ENCODE data around the gene CHID1. TPM values are rescaled to one million over a fixed set of nuclear protein-coding genes. Genes with fewer than 3 reads are reported as not detected.

CHID1 gene
- total RNA-seq, 1 donor = 48.9 TPM

DNA sequence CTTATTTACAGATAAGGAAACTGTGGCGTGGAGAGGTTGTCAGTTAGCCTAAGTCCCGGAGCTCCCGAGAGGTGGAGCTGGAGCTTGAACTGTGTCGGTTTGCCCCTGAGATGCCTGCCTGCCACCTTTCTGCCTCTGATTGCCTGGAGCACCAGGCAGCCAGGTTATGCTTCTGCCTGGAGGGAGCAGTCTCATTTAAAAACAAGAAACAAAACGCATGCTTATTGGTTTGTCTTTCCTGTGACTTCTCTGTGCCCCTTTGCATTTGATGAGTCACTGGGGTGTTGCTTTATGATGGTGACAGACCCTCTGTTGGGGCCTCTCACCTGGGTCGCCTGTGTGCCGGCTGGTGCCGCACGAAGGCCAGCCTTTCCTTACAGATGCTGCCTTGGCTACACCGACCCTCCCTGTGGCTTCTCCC, 27.2 kb upstream of the CHID1 start:
- Histone ChIP-seq H3K4me3 (ENCODE audit: insufficient read depth, low read length) (no peak overlapping the region), H3K79me2 (ENCODE audit: insufficient read depth, low read length) (peaks cover 89% of the 10 kb centered on the region), H4K20me1 (ENCODE audit: insufficient read depth, low read length) (peaks cover 49% of the 10 kb centered on the region)

DNA sequence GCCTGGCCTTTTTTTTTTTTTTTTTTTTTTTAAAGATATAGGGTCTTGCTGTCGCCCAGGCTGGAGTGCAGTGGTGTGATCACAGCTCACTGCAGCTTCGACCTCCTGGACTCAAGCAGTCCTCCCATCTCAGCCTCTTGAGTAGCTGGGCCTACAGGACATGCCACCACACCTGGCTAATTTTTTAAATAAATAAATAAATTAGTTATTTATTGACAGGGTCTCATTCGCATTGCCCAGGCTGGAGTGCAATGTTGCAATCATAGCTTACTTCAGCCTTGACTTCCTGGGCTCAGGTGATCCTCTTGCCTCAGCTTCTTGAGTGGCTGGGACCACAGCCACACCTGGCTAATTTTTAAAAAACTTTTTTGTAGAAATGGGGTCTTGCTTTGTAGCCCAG, 25.6 kb upstream of the CHID1 start:
- Histone ChIP-seq H2AFZ (ENCODE audit: low read length) (no peak overlapping the region), H3K27me3 (ENCODE audit: insufficient read depth, low read length) (no peaks in the 10 kb centered on the region), H3K27ac (ENCODE audit: low read depth, low read length) (no peak overlapping the region), H3K4me3 (ENCODE audit: insufficient read depth, low read length) (no peak overlapping the region), H3K9me3 (ENCODE audit: low read depth, low read length) (no peaks in the 10 kb centered on the region), H4K20me1 (ENCODE audit: insufficient read depth, low read length) (peaks cover 60% of the 10 kb centered on the region), H3K4me2 (ENCODE audit: insufficient read depth, low read length) (no peak overlapping the region), H3K79me2 (ENCODE audit: insufficient read depth, low read length) (peaks cover 89% of the 10 kb centered on the region), H3K4me1 (ENCODE audit: insufficient read depth, low read length) (peaks cover 17% of the 10 kb centered on the region), H3K36me3 (ENCODE audit: insufficient read depth, low read length) (peaks cover 3% of the 10 kb centered on the region)
- DNase-seq (ENCODE audit: insufficient read length, low spot score, missing footprints) = no peak
- TF ChIP-seq, protein P1, sequence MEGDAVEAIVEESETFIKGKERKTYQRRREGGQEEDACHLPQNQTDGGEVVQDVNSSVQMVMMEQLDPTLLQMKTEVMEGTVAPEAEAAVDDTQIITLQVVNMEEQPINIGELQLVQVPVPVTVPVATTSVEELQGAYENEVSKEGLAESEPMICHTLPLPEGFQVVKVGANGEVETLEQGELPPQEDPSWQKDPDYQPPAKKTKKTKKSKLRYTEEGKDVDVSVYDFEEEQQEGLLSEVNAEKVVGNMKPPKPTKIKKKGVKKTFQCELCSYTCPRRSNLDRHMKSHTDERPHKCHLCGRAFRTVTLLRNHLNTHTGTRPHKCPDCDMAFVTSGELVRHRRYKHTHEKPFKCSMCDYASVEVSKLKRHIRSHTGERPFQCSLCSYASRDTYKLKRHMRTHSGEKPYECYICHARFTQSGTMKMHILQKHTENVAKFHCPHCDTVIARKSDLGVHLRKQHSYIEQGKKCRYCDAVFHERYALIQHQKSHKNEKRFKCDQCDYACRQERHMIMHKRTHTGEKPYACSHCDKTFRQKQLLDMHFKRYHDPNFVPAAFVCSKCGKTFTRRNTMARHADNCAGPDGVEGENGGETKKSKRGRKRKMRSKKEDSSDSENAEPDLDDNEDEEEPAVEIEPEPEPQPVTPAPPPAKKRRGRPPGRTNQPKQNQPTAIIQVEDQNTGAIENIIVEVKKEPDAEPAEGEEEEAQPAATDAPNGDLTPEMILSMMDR (IDR thresholded peaks at IDR 0.05; ENCODE audit: extremely low read depth, low read depth, low read length) = no peak

More for the DNA sequence above, 27.2 kb upstream of the CHID1 start:
- Histone ChIP-seq H3K4me1 (ENCODE audit: insufficient read depth, low read length) (peaks cover 18% of the 10 kb centered on the region), H3K27me3 (ENCODE audit: insufficient read depth, low read length) (no peaks in the 10 kb centered on the region), H2AFZ (ENCODE audit: low read length) (no peak overlapping the region), H3K9me3 (ENCODE audit: low read depth, low read length) (no peaks in the 10 kb centered on the region), H3K4me2 (ENCODE audit: insufficient read depth, low read length) (no peak overlapping the region), H3K27ac (ENCODE audit: low read depth, low read length) (no peak overlapping the region), H3K36me3 (ENCODE audit: insufficient read depth, low read length) (peaks cover 3% of the 10 kb centered on the region)
- no peak for DNase-seq (ENCODE audit: insufficient read length, low spot score, missing footprints)
- TF ChIP-seq, protein P1 (IDR thresholded peaks at IDR 0.05; ENCODE audit: extremely low read depth, low read depth, low read length) = no peak

DNA sequence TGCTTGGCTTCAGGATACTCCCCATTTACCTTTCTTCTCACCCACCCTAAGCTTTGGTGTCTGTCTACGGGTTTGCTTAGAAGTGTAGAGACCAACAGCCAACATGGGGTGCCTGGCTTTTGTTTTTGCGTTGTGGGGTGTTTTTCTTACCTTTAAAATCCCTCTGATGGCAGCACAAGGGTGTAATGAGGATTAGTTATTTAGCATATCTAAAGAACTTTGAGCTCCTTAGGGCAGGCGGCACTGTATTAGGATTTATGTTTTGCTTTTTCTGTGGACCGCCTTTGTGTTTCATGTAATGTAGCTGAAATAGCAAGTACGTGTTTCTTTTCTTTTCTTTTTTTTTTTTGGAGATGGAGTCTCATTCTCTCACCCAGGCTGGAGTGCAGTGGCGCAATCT, 23.9 kb upstream of the CHID1 start:
- Histone ChIP-seq H3K9me3 (ENCODE audit: low read depth, low read length) (no peaks in the 10 kb centered on the region), H2AFZ (ENCODE audit: low read length) (no peak overlapping the region), H3K4me3 (ENCODE audit: insufficient read depth, low read length) (no peak overlapping the region), H3K4me1 (ENCODE audit: insufficient read depth, low read length) (peaks cover 17% of the 10 kb centered on the region), H3K36me3 (ENCODE audit: insufficient read depth, low read length) (peaks cover 3% of the 10 kb centered on the region), H3K27me3 (ENCODE audit: insufficient read depth, low read length) (no peaks in the 10 kb centered on the region), H3K27ac (ENCODE audit: low read depth, low read length) (no peak overlapping the region), H4K20me1 (ENCODE audit: insufficient read depth, low read length) (peaks cover 61% of the 10 kb centered on the region), H3K79me2 (ENCODE audit: insufficient read depth, low read length) (peaks cover 88% of the 10 kb centered on the region), H3K4me2 (ENCODE audit: insufficient read depth, low read length) (no peak overlapping the region)
- no peak for DNase-seq (ENCODE audit: insufficient read length, low spot score, missing footprints)
- TF ChIP-seq, protein P1 (IDR thresholded peaks at IDR 0.05; ENCODE audit: extremely low read depth, low read depth, low read length) = no peak

DNA sequence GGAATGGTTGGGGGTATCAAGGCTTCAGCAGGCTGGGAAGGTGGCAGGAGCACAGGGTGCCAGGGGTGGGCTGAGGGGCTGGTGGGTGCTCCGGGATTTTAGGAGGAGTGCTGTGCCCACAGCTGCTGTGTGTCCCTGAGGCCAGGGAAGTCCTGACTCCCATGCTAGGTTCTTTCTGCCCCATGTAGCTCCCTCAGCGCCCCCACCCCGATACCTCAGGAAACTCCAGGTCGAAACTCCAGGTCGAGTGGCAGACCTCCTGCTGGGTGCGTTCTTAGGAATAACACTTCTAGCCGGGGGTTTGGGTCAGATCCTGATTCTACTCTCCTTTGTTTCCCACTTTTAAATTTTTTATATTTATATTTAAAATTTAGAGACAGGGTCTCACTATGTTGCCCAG, 23.3 kb upstream of the CHID1 start:
- Histone ChIP-seq H3K4me2 (ENCODE audit: insufficient read depth, low read length) (peak overlapping the region; percentile 47), H2AFZ (ENCODE audit: low read length) (no peak overlapping the region), H4K20me1 (ENCODE audit: insufficient read depth, low read length) (peaks cover 66% of the 10 kb centered on the region), H3K4me3 (ENCODE audit: insufficient read depth, low read length) (no peak overlapping the region), H3K79me2 (ENCODE audit: insufficient read depth, low read length) (peaks cover 88% of the 10 kb centered on the region), H3K36me3 (ENCODE audit: insufficient read depth, low read length) (peaks cover 8% of the 10 kb centered on the region), H3K27me3 (ENCODE audit: insufficient read depth, low read length) (no peaks in the 10 kb centered on the region), H3K9me3 (ENCODE audit: low read depth, low read length) (no peaks in the 10 kb centered on the region), H3K4me1 (ENCODE audit: insufficient read depth, low read length) (peaks cover 17% of the 10 kb centered on the region), H3K27ac (ENCODE audit: low read depth, low read length) (peak overlapping the region; percentile 67)
- TF ChIP-seq, protein P1 (IDR thresholded peaks at IDR 0.05; ENCODE audit: extremely low read depth, low read depth, low read length) = no peak
- DNase-seq (ENCODE audit: insufficient read length, low spot score, missing footprints) = no peak

All from osteoblast (primary cell).